Measurements from ENCODE around the gene DPT. TPM values are rescaled to one million over a fixed set of nuclear protein-coding genes. Genes with fewer than 3 reads are reported as not detected.

The DPT gene
- total and polyA plus RNA-seq, 2 donors from 2014 or later, result 2.6 to 4.8 TPM

- H3K36me3 ChIP-seq (ENCODE audit: control insufficient read depth in 2 of 3, insufficient read depth in 3 of 3, low read length in 3 of 3), result no peaks in the 10 kb centered on the region
- H3K4me3 ChIP-seq (ENCODE audit: low read length in 3 of 3), result no peak overlapping the region
- no peak for FAIRE-seq
- no peak overlapping the region for H3K9ac ChIP-seq (ENCODE audit: low read length in 3 of 3)
- peak in 1 of 5 donors; percentile 13 for DNase-seq
- TF ChIP-seq, protein P1, sequence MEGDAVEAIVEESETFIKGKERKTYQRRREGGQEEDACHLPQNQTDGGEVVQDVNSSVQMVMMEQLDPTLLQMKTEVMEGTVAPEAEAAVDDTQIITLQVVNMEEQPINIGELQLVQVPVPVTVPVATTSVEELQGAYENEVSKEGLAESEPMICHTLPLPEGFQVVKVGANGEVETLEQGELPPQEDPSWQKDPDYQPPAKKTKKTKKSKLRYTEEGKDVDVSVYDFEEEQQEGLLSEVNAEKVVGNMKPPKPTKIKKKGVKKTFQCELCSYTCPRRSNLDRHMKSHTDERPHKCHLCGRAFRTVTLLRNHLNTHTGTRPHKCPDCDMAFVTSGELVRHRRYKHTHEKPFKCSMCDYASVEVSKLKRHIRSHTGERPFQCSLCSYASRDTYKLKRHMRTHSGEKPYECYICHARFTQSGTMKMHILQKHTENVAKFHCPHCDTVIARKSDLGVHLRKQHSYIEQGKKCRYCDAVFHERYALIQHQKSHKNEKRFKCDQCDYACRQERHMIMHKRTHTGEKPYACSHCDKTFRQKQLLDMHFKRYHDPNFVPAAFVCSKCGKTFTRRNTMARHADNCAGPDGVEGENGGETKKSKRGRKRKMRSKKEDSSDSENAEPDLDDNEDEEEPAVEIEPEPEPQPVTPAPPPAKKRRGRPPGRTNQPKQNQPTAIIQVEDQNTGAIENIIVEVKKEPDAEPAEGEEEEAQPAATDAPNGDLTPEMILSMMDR (IDR thresholded peaks at IDR 0.05; ENCODE audit: borderline replicate concordance, extremely low read depth, insufficient read depth), result no peak
- peak overlapping the region; percentile 44 to 49 for H3K27ac ChIP-seq (ENCODE audit: low read depth in 2 of 2, low read length in 2 of 2)
- intact Hi-C loops (cut with DNase I), result no loop called here
- H3K4me1 ChIP-seq (ENCODE audit: control insufficient read depth in 2 of 3, insufficient read depth in 2 of 3, low read depth in 1 of 3, low read length in 3 of 3), result peaks cover 4 to 8% (median 7%) of the 10 kb centered on the region in 3 donors
- no peaks in the 10 kb centered on the region for H3K9me3 ChIP-seq (ENCODE audit: control insufficient read depth in 2 of 3, insufficient read depth in 1 of 3, low read length in 3 of 3)
- no peaks in the 10 kb centered on the region for H3K27me3 ChIP-seq (ENCODE audit: control insufficient read depth, insufficient read depth, low read length)
These were observed 35.7 kb downstream of the DPT start for GRCh38 chr1:168693197-168693871.

DNA sequence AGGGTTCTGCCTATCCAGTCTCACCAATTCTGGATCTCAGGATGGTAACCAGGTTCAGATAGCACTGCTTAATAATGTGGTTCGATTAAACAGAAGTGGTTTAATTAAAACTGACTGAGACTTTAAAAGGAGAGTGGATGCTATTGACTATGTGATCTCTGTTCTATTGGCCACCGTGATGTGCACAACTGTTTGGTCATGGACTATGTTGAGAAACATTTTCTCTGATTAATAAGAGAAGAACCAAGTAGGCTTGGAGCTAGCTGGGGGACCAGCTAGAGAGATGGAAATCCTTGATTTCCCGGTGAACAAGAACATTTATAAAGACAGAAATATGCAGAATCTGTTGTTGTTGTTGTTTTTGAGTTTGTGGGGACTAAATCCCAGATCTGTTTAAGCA lies 36.5 kb downstream of the DPT start:
- Histone ChIP-seq H3K27me3 (ENCODE audit: control insufficient read depth, insufficient read depth, low read length) (no peaks in the 10 kb centered on the region), H3K4me1 (ENCODE audit: control insufficient read depth in 2 of 3, insufficient read depth in 2 of 3, low read depth in 1 of 3, low read length in 3 of 3) (peaks cover 4 to 8% (median 5%) of the 10 kb centered on the region in 3 donors), H3K27ac (ENCODE audit: low read depth in 2 of 2, low read length in 2 of 2) (no peak overlapping the region), H3K4me3 (ENCODE audit: low read length in 3 of 3) (no peak overlapping the region), H3K9me3 (ENCODE audit: control insufficient read depth in 2 of 3, insufficient read depth in 1 of 3, low read length in 3 of 3) (no peaks in the 10 kb centered on the region), H3K36me3 (ENCODE audit: control insufficient read depth in 2 of 3, insufficient read depth in 3 of 3, low read length in 3 of 3) (no peaks in the 10 kb centered on the region), H3K9ac (ENCODE audit: low read length in 3 of 3) (no peak overlapping the region)
- intact Hi-C loops (cut with DNase I), result no loop called here
- no peak for FAIRE-seq
- TF ChIP-seq, protein P1 (IDR thresholded peaks at IDR 0.05; ENCODE audit: borderline replicate concordance, extremely low read depth, insufficient read depth), result no peak
- DNase-seq, result no peak

DNA sequence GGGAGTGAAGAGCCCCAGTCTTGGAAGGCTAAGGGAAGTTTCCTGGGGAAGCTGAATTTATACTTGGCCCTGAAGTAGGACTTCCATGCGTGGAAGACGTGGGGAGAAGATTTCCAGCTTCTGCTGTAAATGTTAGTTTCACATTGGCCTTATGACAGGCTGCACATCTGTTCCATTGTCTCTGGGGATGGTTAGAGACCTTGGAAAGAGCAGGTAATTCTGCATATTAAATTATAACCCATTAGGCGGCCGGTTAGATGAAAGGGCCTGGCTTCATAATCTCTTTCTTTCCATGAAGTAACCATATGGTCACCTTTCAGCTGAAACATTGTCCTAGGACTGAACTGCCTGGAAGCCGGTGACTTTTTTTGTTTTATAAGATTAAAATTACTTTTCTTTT lies 37.5 kb downstream of the DPT start:
- Histone ChIP-seq H3K27ac (ENCODE audit: low read depth in 2 of 2, low read length in 2 of 2) (no peak overlapping the region), H3K27me3 (ENCODE audit: control insufficient read depth, insufficient read depth, low read length) (no peaks in the 10 kb centered on the region), H3K36me3 (ENCODE audit: control insufficient read depth in 2 of 3, insufficient read depth in 3 of 3, low read length in 3 of 3) (no peaks in the 10 kb centered on the region), H3K9me3 (ENCODE audit: control insufficient read depth in 2 of 3, insufficient read depth in 1 of 3, low read length in 3 of 3) (no peaks in the 10 kb centered on the region), H3K4me3 (ENCODE audit: low read length in 3 of 3) (no peak overlapping the region), H3K4me1 (ENCODE audit: control insufficient read depth in 2 of 3, insufficient read depth in 2 of 3, low read depth in 1 of 3, low read length in 3 of 3) (peaks cover 3 to 6% (median 4%) of the 10 kb centered on the region in 3 donors), H3K9ac (ENCODE audit: low read length in 3 of 3) (no peak overlapping the region)
- TF ChIP-seq, protein P1 (IDR thresholded peaks at IDR 0.05; ENCODE audit: borderline replicate concordance, extremely low read depth, insufficient read depth), result no peak
- DNase-seq, result no peak
- intact Hi-C loops (cut with DNase I), result no loop called here
- FAIRE-seq, result no peak

Measured in kidney (tissue), 14 donors.